Spleen (tissue), 11 donors: ENCODE results near the gene CRELD2. TPM values are rescaled to one million over a fixed set of nuclear protein-coding genes. Genes with fewer than 3 reads are reported as not detected.
A peak's percentile ranks its signal among the peaks of the same experiment; 100 is the strongest.

Experiments used
- DNase-seq: peaks from one replicate; pipeline ENCODE4 v3.0.0-alpha.2; 2020
- H3K27ac ChIP-seq, 8 donors: fragments of 200-600 bp; sonication (generic) in 7 of 8; 1 replicate in 4 of 8; 2 replicates in 4 of 8; pipeline versions ENCODE4 v1.5.0 to v1.8.0; 2016 to 2021; ENCODE audit warnings: inconsistent platforms in 4 of 8, mild to moderate bottlenecking in 4 of 8, moderate library complexity in 1 of 8
- H3K27me3 ChIP-seq, 7 donors: fragments of 200-600 bp; sonication (generic) in 6 of 7; replicated peaks in 1 of 7; 1 replicate in 4 of 7; 2 replicates in 3 of 7; pipeline versions ENCODE4 v1.5.0 to v1.8.0; 2016 to 2021; ENCODE audit warnings: inconsistent platforms in 3 of 7, mild to moderate bottlenecking in 1 of 7
- H3K36me3 ChIP-seq, 6 donors: fragments of 200-600 bp; sonication (generic) in 5 of 6; 1 replicate in 4 of 6; 2 replicates in 2 of 6; pipeline versions ENCODE4 v1.5.0 to v1.8.0; 2016 to 2021; ENCODE audit warnings: inconsistent platforms in 2 of 6
- H3K4me1 ChIP-seq, 6 donors: fragments of 200-600 bp; sonication (generic) in 5 of 6; 1 replicate in 3 of 6; 2 replicates in 3 of 6; pipeline versions ENCODE4 v1.5.0 to v1.8.0; 2016 to 2021; ENCODE audit warnings: inconsistent platforms in 3 of 6
- H3K4me3 ChIP-seq, 8 donors: fragments of 200-600 bp; sonication (generic) in 7 of 8; 1 replicate in 4 of 8; 2 replicates in 4 of 8; pipeline versions ENCODE4 v1.5.0 to v1.8.0; 2016 to 2021; ENCODE audit warnings: inconsistent platforms in 4 of 8, mild to moderate bottlenecking in 4 of 8, moderate library complexity in 2 of 8
- H3K9me3 ChIP-seq, 8 donors: fragments of 200-600 bp; sonication (generic) in 7 of 8; 1 replicate in 4 of 8; 2 replicates in 4 of 8; pipeline versions ENCODE4 v1.5.0 to v1.8.0; 2016 to 2021; ENCODE audit warnings: inconsistent platforms in 4 of 8
- POLR2A ChIP-seq, 3 donors: fragments of 450-650 bp; IDR thresholded peaks; one replicate each; pipeline ENCODE4 v1.5.1; 2017; ENCODE audit warnings: antibody characterized with exemption in 3 of 3, mild to moderate bottlenecking in 1 of 3
- POLR2AphosphoS5 ChIP-seq, 3 donors: sonication (generic); formaldehyde crosslinking; IDR thresholded peaks; one replicate each; pipeline ENCODE4 v1.5.1; 2017; ENCODE audit warnings: antibody characterized with exemption in 3 of 3
- WGBS, 5 donors: extraction: QIAGEN DNeasy Blood & Tissue Kit in 3 of 5; methylation state at CpG; one replicate each; pipeline versions ENCODE4 v1.1.5 to v1.1.7; 2013 to 2018; 5-methylcytosine and 5-hydroxymethylcytosine counted together
- intact Hi-C: fragments of 100-400 bp; cut with DNase I; formaldehyde crosslinking; loops from one replicate; pipeline ENCODE4 v1.15.0; 2023; ENCODE audit warnings: low total_unique reads
- polyA plus RNA-seq, 3 donors: library from polyadenylated mRNA; stranded (reverse); fragments of 200-250 nt; gene quantifications; one replicate each; pipeline ENCODE4 v1.2.1, GENCODE V29; 2013
- total RNA-seq, 7 donors: library from RNA; depleted of rRNA in 3 of 7; stranded (reverse); fragments of >200 nt in 3 of 7; fragmentation: NEBNext Ultra II Directional in 4 of 7; extraction: Animal tissue kit (Norgen Biotek cat#: 25700) in 4 of 7; gene quantifications; one replicate each; pipeline versions ENCODE4 v1.1.0 to v1.2.1, GENCODE V29; 2016 to 2021
- TF ChIP-seq, protein P1 (sequence below), 11 experiments: fragments of 200-600 bp in 7 of 11; fragments of 450-650 bp in 4 of 11; sonication (generic) in 4 of 11; IDR thresholded peaks in 8 of 11; conservative IDR thresholded peaks in 3 of 11; 1 replicate in 7 of 11; 2 replicates in 4 of 11; pipeline versions ENCODE4 v1.4.0 to v1.8.0; 2016 to 2021; ENCODE audit warnings: antibody characterized with exemption in 11 of 11, inconsistent platforms in 4 of 11, mild to moderate bottlenecking in 1 of 11
- donor health status: healthy with polysubstance abuse.
- donor health status: DM: no; HTN: no; CAD: no; lungs with moderate emphysema.
- donor health status: DM: no; HTN: no; CAD: no.
- donor health status: Bipolar disorder and iron deficiency.
- donor health status: healthy.
- donor health status: DM: no; HTN: no; CAD: no.
- donor health status: DM: yes; HTN: yes; CAD: no.

Gene CRELD2
- total and polyA plus RNA-seq, 10 donors: 16.2 to 46.3 (median 34.9) TPM

DNA sequence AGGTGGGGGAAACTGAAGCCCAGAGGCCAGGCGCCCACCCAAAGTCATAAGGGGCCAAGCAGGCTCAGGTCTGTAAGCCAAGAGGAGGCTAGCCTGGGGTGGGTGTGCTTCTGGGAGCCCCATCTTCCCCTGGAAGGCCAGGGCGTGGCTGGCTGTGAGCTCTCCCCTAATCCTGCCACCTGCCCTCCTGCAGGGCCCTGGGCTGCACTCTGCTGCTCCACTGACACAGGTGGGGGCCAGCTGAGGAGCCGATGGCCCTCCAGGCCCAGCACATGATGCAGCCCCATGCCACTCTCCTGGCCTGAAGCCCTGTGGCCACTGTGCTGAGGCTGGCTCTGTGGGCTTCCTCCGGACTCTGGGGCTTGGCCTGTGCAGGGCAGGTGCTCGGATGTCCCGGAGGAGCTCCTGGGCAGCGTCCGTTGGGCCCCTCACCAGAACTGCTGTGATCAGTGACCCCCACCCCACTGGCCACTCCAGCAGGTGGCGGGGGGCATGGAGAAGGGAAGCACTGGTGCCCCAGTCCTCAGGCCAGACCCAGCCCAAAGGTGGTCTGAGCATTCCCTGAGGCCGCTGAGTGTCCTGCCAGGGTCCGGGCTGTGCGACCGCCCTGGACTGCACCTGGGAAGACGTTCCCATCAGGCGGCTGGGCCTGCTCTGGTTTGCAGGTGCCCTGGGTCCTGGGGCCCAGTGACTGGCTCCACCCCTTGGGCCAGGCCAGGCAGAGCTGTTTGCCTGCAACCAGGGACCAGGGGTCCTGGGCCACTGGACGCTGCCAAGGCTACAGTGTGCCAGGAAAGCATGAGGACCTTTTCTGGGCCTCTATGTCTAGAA, 50.6 kb downstream of the CRELD2 start:
- DNase-seq: peak; percentile 82
- Histone ChIP-seq H3K27ac (peak overlapping the region in 5 of 8 donors; percentile 87 to 99 (median 97)), H3K27me3 (peaks cover 0 to 12% (median 0%) of the 10 kb centered on the region in 7 donors), H3K4me3 (no peak overlapping the region), H3K36me3 (peaks cover 0 to 20% (median 8%) of the 10 kb centered on the region in 6 donors), H3K9me3 (no peaks in the 10 kb centered on the region), H3K4me1 (peaks cover 45 to 86% (median 79%) of the 10 kb centered on the region in 6 donors)
- WGBS, 5 donors: 97 to 98% (median 97%) methylated on average over 8 to 16 of the region's 16 CpGs
- TF ChIP-seq, protein P1, sequence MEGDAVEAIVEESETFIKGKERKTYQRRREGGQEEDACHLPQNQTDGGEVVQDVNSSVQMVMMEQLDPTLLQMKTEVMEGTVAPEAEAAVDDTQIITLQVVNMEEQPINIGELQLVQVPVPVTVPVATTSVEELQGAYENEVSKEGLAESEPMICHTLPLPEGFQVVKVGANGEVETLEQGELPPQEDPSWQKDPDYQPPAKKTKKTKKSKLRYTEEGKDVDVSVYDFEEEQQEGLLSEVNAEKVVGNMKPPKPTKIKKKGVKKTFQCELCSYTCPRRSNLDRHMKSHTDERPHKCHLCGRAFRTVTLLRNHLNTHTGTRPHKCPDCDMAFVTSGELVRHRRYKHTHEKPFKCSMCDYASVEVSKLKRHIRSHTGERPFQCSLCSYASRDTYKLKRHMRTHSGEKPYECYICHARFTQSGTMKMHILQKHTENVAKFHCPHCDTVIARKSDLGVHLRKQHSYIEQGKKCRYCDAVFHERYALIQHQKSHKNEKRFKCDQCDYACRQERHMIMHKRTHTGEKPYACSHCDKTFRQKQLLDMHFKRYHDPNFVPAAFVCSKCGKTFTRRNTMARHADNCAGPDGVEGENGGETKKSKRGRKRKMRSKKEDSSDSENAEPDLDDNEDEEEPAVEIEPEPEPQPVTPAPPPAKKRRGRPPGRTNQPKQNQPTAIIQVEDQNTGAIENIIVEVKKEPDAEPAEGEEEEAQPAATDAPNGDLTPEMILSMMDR (IDR thresholded peaks at IDR 0.05 in 8 of 11, conservative IDR thresholded peaks at IDR 0.05 in 3 of 11): no peak
- TF ChIP-seq POLR2AphosphoS5 (IDR thresholded peaks at IDR 0.05): peak in 2 of 3 donors; percentile 2 to 54
- TF ChIP-seq POLR2A (IDR thresholded peaks at IDR 0.05): no peak
- intact Hi-C loops: no loop called here

- intact Hi-C loops: loop anchor here (5.0 kb wide), 1 partner anchor 38 kb away; no protein-coding TSS in a partner anchor
- Histone ChIP-seq H3K4me3 (peak overlapping the region in 1 of 8 donors; percentile 70), H3K36me3 (peaks cover 0 to 11% (median under 1%) of the 10 kb centered on the region in 6 donors), H3K9me3 (no peaks in the 10 kb centered on the region), H3K27me3 (peaks cover 0 to 12% (median 0%) of the 10 kb centered on the region in 7 donors), H3K4me1 (peaks cover 37 to 77% (median 70%) of the 10 kb centered on the region in 6 donors), H3K27ac (peak overlapping the region in 7 of 8 donors; percentile 14 to 99 (median 87))
- 85 to 90% (median 87%) methylated on average over 3 to 8 of the region's 8 CpGs for WGBS, 5 donors
- peak; percentile 80 for DNase-seq
- TF ChIP-seq, protein P1 (IDR thresholded peaks at IDR 0.05 in 8 of 11, conservative IDR thresholded peaks at IDR 0.05 in 3 of 11): no peak
- TF ChIP-seq POLR2AphosphoS5 (IDR thresholded peaks at IDR 0.05) (no peak), POLR2A (IDR thresholded peaks at IDR 0.05) (no peak)
These were observed 51.5 kb downstream of the CRELD2 start for GRCh38 chr22:49969751-49970527.

DNA sequence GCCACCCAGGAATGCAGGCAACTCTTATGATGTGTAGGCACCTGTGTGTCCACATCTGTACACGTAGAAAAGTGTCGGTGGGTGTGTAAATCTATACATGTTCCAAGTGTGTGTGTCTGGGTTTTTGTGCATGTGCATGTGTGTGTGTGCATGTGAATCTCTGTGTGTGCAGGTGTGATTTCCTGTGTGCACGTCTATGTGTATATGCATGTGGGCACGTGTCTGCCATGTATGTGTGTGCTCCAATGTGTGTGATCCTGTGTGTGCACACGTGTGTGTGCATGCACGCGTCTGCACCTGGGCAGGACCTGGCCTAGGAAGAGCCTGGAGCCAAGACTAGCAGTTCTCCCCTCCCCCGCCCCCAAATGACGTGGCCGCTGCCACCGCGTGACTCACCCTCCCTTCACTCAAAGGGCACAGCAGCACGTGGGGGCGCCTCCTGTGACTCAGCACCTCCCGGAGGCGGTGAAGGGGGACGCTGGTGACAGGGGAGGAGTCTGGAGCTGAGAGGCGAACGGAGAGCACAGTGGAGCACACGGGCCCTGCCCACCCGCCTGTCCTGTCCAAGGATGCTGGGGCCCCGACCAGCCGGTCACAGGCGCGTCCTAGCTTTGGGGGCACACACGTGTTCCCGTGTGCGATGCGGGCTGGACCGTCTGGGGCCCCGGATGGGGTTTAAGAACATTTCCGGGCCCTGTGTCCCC, 52.2 kb downstream of the CRELD2 start:
- TF ChIP-seq POLR2A (IDR thresholded peaks at IDR 0.05): peak; percentile 48 to 61 (median 51)
- TF ChIP-seq, protein P1 (IDR thresholded peaks at IDR 0.05 in 8 of 11, conservative IDR thresholded peaks at IDR 0.05 in 3 of 11): peak in 1 of 11 experiments; percentile 19
- peak; percentile 94 to 96 (median 94) for TF ChIP-seq POLR2AphosphoS5 (IDR thresholded peaks at IDR 0.05)

More for the DNA sequence above, 52.2 kb downstream of the CRELD2 start:
- peak; percentile 96 for DNase-seq
- H3K27me3 ChIP-seq: peaks cover 0 to 12% (median 0%) of the 10 kb centered on the region in 7 donors
- intact Hi-C loops: loop anchor here (5.0 kb wide), 1 partner anchor 38 kb away; no protein-coding TSS in a partner anchor
- no peaks in the 10 kb centered on the region for H3K9me3 ChIP-seq
- H3K4me1 ChIP-seq: peaks cover 29 to 73% (median 63%) of the 10 kb centered on the region in 6 donors
- peak overlapping the region; percentile 30 to 70 (median 43) for H3K4me3 ChIP-seq
- H3K36me3 ChIP-seq: peaks cover 0 to 4% (median 0%) of the 10 kb centered on the region in 6 donors
- H3K27ac ChIP-seq: peak overlapping the region; percentile 74 to 99 (median 84)
- 7 to 25% (median 8%) methylated on average over 8 to 32 of the region's 32 CpGs for WGBS, 5 donors
